Thoracic aorta (tissue), 2 donors: ENCODE data around the gene AFF1. TPM values are rescaled to one million over a fixed set of nuclear protein-coding genes. Genes with fewer than 3 reads are reported as not detected.

Experiments
- ATAC-seq: fragments of 150-250 bp; one replicate; pipeline ENCODE4 v1.8.0; 2017; ENCODE audit warnings: low read depth; ENCODE audit not compliant: insufficient number of reproducible peaks, low FRiP score
- DNase-seq: peaks from one replicate; pipeline ENCODE4 v3.0.0-alpha.2; 2020; ENCODE audit warnings: low spot score
- H3K27ac ChIP-seq, 2 donors: fragments of 200-600 bp; sonication (generic); 1 replicate in 1 of 2; 2 replicates in 1 of 2; pipeline ENCODE4 v1.5.1; 2016; ENCODE audit warnings: mild to moderate bottlenecking in 2 of 2, moderate library complexity in 2 of 2
- H3K27me3 ChIP-seq: fragments of 200-600 bp; sonication (generic); replicated peaks from 2 replicates; pipeline ENCODE4 v1.6.0; 2016; ENCODE audit warnings: mild to moderate bottlenecking; ENCODE audit not compliant: insufficient read depth
- H3K36me3 ChIP-seq: fragments of 200-600 bp; sonication (generic); one replicate; pipeline ENCODE4 v1.5.1; 2016
- H3K4me1 ChIP-seq, 2 donors: fragments of 200-600 bp; sonication (generic); 1 replicate in 1 of 2; 2 replicates in 1 of 2; pipeline versions ENCODE4 v1.5.1 to v1.6.0; 2016; ENCODE audit warnings: low read depth in 2 of 2, mild to moderate bottlenecking in 1 of 2; ENCODE audit not compliant: control insufficient read depth in 1 of 2
- H3K4me3 ChIP-seq: fragments of 200-600 bp; sonication (generic); 2 replicates; pipeline ENCODE4 v1.5.1; 2016; ENCODE audit warnings: mild to moderate bottlenecking
- H3K9me3 ChIP-seq: fragments of 200-600 bp; sonication (generic); 2 replicates; pipeline ENCODE4 v1.5.1; 2016
- CTCF ChIP-seq: fragments of 200-600 bp; sonication (generic); IDR thresholded peaks from one replicate; pipeline ENCODE4 v1.5.1; 2019; ENCODE audit warnings: antibody characterized with exemption
- total RNA-seq, 2 donors: library from RNA; depleted of rRNA; stranded (reverse); fragments of >200 nt; gene quantifications; one replicate each; pipeline versions ENCODE4 v1.1.0 to v1.2.3, GENCODE V29; 2016

The AFF1 gene
- total RNA-seq, 2 donors from 2014 or later = 51.9 to 93.2 TPM

- no peaks in the 10 kb centered on the region for H3K9me3 ChIP-seq
- H3K27ac ChIP-seq = no peak overlapping the region
- H3K27me3 ChIP-seq = no peaks in the 10 kb centered on the region
- H3K4me1 ChIP-seq = peaks cover 21 to 46% of the 10 kb centered on the region in 2 donors
- H3K4me3 ChIP-seq = no peak overlapping the region
- ATAC-seq (no peak), DNase-seq (no peak)
- TF ChIP-seq CTCF = no peak
- peaks cover 17% of the 10 kb centered on the region for H3K36me3 ChIP-seq
Observed at GRCh38 chr4:87112063-87112462, 177.3 kb downstream of the AFF1 start.

- peaks cover 17% of the 10 kb centered on the region for H3K36me3 ChIP-seq
- ATAC-seq (no peak), DNase-seq (no peak)
- no peaks in the 10 kb centered on the region for H3K9me3 ChIP-seq
- TF ChIP-seq CTCF = no peak
- no peak overlapping the region for H3K27ac ChIP-seq
- H3K4me1 ChIP-seq = peaks cover 18 to 43% of the 10 kb centered on the region in 2 donors
- no peaks in the 10 kb centered on the region for H3K27me3 ChIP-seq
- no peak overlapping the region for H3K4me3 ChIP-seq
Observed at GRCh38 chr4:87114245-87115062, 179.6 kb downstream of the AFF1 start.

GRCh38 chr4:87116231-87116630 lies 181.4 kb downstream of the AFF1 start:
- peaks cover 17% of the 10 kb centered on the region for H3K36me3 ChIP-seq
- H3K4me1 ChIP-seq = peaks cover 16 to 61% of the 10 kb centered on the region in 2 donors
- H3K9me3 ChIP-seq = no peaks in the 10 kb centered on the region
- ATAC-seq (no peak), DNase-seq (no peak)
- H3K4me3 ChIP-seq = no peak overlapping the region
- TF ChIP-seq CTCF = no peak
- H3K27ac ChIP-seq = peak overlapping the region; percentile 50 to 53
- H3K27me3 ChIP-seq = no peaks in the 10 kb centered on the region

- H3K27me3 ChIP-seq = no peaks in the 10 kb centered on the region
- no peak for TF ChIP-seq CTCF
- peaks cover 13% of the 10 kb centered on the region for H3K36me3 ChIP-seq
- no peak for DNase-seq
- no peak overlapping the region for H3K4me3 ChIP-seq
- no peak for ATAC-seq
- H3K4me1 ChIP-seq = peaks cover 21 to 71% of the 10 kb centered on the region in 2 donors
- H3K27ac ChIP-seq = peak overlapping the region; percentile 50 to 53
- no peaks in the 10 kb centered on the region for H3K9me3 ChIP-seq
Observed at GRCh38 chr4:87117051-87117731, 182.4 kb downstream of the AFF1 start.

- peak overlapping the region in 1 of 2 donors; percentile 53 for H3K27ac ChIP-seq
- ATAC-seq = no peak
Observed at GRCh38 chr4:87117732-87118075, 182.9 kb downstream of the AFF1 start.

More at GRCh38 chr4:87117732-87118075, 182.9 kb downstream of the AFF1 start:
- no peak for DNase-seq
- Histone ChIP-seq H3K9me3 (no peaks in the 10 kb centered on the region), H3K27me3 (no peaks in the 10 kb centered on the region), H3K4me1 (peaks cover 23 to 75% of the 10 kb centered on the region in 2 donors), H3K36me3 (peaks cover 13% of the 10 kb centered on the region), H3K4me3 (no peak overlapping the region)
- TF ChIP-seq CTCF = no peak
